Measurements from ENCODE around the gene TEAD3. TPM values are rescaled to one million over a fixed set of nuclear protein-coding genes. Genes with fewer than 3 reads are reported as not detected.

The TEAD3 gene
- total and polyA plus RNA-seq, 2 of the 4 experiments (the other 2 are of a cell fraction) = 5.2 to 28.0 TPM

- Histone ChIP-seq H2BK20ac (ENCODE audit: low read depth, low read length) (peak overlapping the region; percentile 1; the same call in 1 of the 2 replicates), H3K9me1 (ENCODE audit: insufficient read depth, low read length) (peaks cover 10% of the 10 kb centered on the region), H4K5ac (ENCODE audit: low read depth, low read length) (no peak overlapping the region), H3K9me3 (ENCODE audit: control insufficient read depth, insufficient read depth, low read length) (peaks cover 6% of the 10 kb centered on the region), H3K4me2 (ENCODE audit: low read depth, low read length) (no peak overlapping the region), H3K4ac (ENCODE audit: low read depth, low read length) (peak overlapping the region; percentile 46; the same call in 1 of the 2 replicates), H2BK5ac (ENCODE audit: low read depth, low read length, poor library complexity, severe bottlenecking) (no peak overlapping the region), H2AK9ac (replicated peaks; ENCODE audit: low read depth, low read length, poor library complexity) (no peak overlapping the region), H3K4me3 (ENCODE audit: insufficient read depth, low read depth, low read length) (no peak overlapping the region), H2BK120ac (ENCODE audit: low read depth, low read length) (peak overlapping the region; percentile 4; the same call in 1 of the 2 replicates), H2BK15ac (ENCODE audit: low read depth, low read length) (0 out of 3 replicates have a peak overlapping the region, but pooled peaks have one; percentile 14), H3K14ac (replicated peaks; ENCODE audit: low read depth, low read length) (no peak overlapping the region), H4K8ac (ENCODE audit: low read depth in 2 of 2, low read length in 2 of 2) (no peak overlapping the region), H3K4me1 (ENCODE audit: control insufficient read depth, insufficient read depth, low read length) (peaks cover 18% of the 10 kb centered on the region), H4K20me1 (ENCODE audit: insufficient read depth, low read length) (no peaks in the 10 kb centered on the region), H3K18ac (ENCODE audit: low read depth, low read length) (no peak overlapping the region), H2AFZ (replicated peaks; ENCODE audit: low read length, poor library complexity) (no peak overlapping the region), H4K91ac (ENCODE audit: insufficient read depth, low read depth, low read length) (no peak overlapping the region), H3K79me1 (ENCODE audit: low read depth in 1 of 2, low read length in 2 of 2) (peaks cover 4 to 11% of the 10 kb centered on the region in 2 experiments), H3K36me3 (ENCODE audit: control insufficient read depth, insufficient read depth, low read length) (no peaks in the 10 kb centered on the region), H3K27me3 (ENCODE audit: control insufficient read depth, insufficient read depth, low read length) (no peaks in the 10 kb centered on the region), H3K56ac (ENCODE audit: extremely low read depth, insufficient read depth, low read length) (no peak overlapping the region), H3K23ac (ENCODE audit: low read depth, low read length) (no peak overlapping the region), H2AK5ac (ENCODE audit: low read depth, low read length) (peak overlapping the region; percentile 6; the same call in 1 of the 2 replicates), H3K27ac (ENCODE audit: insufficient read depth, low read length) (no peak overlapping the region), H3K9ac (ENCODE audit: low read depth, low read length) (no peak overlapping the region)
- ChIA-PET CTCF (no interaction called here), POLR2A (ENCODE audit: unreplicated experiment) (interaction anchor here (0.6 kb wide), 1 partner anchor 55 kb away, joined by 5 read pairs; no protein-coding TSS in a partner anchor)
- DNase-seq (no peak), ATAC-seq (ENCODE audit: low read depth) (no peak)
- dilution Hi-C loops (cut with HindIII; ENCODE audit: low sequenced_read_pairs, unreplicated experiment) = no loop called here
- in situ Hi-C loops (cut with MboI; ENCODE audit: low sequenced_read_pairs) = no loop called here
- intact Hi-C loops (cut with micrococcal nuclease) = no loop called here
- no peak for TF ChIP-seq CEBPB (IDR thresholded peaks at IDR 0.05; ENCODE audit: low read depth, low read length)
- no peak for TF ChIP-seq CTCF (conservative IDR thresholded peaks at IDR 0.05; ENCODE audit: low read depth, low read length)
- no TSS peak for BruUV-seq (replicated peaks)
- WGBS, 2 experiments (ENCODE audit: extremely low coverage in 2 of 2, insufficient read length in 1 of 2) = 94% methylated on average over 3 of the region's 4 CpGs; no CpG with 5 or more reads in 1 of the 2 experiments
Measured at GRCh38 chr6:35432291-35432690, 64.6 kb downstream of the TEAD3 start.
